Pons (tissue), 1 donor: ENCODE measurements around the gene GLIS1.

Experiments
- DNase-seq: peaks from one replicate; pipeline ENCODE4 v3.0.0-alpha.2; 2016; ENCODE audit warnings: low spot score

GLIS1 gene

GRCh38 chr1:53463961-53464899 is 274.7 kb downstream of the GLIS1 start:
- DNase-seq = no peak

GRCh38 chr1:53462769-53463501 is 276.0 kb downstream of the GLIS1 start:
- no peak for DNase-seq

- DNase-seq = no peak
Observed at GRCh38 chr1:53462193-53462592, 276.8 kb downstream of the GLIS1 start.

- no peak for DNase-seq
Observed at GRCh38 chr1:53461323-53462044, 277.5 kb downstream of the GLIS1 start.

GRCh38 chr1:53460666-53461322 is 278.2 kb downstream of the GLIS1 start:
- DNase-seq = no peak

- DNase-seq = no peak
Observed at GRCh38 chr1:53460211-53460634, 278.7 kb downstream of the GLIS1 start.

GRCh38 chr1:53459321-53460175 is 279.4 kb downstream of the GLIS1 start, which contains the start of gene DMRTB1:
DMRTB1 (plus strand) TSS chr1:53459399; CDS start chr1:53459454, 55 bp downstream.
- no peak for DNase-seq

- no peak for DNase-seq
Observed at GRCh38 chr1:53458634-53459033, 280.3 kb downstream of the GLIS1 start.
